MCF 10A (cell line): ENCODE results near the gene SERPINH1. TPM values are rescaled to one million over a fixed set of nuclear protein-coding genes. Genes with fewer than 3 reads are reported as not detected.

Source experiments
- BruUV-seq: library from RNA; stranded (reverse); fragments of 400-500 nt; replicated peaks from 2 replicates; lab custom pipeline; 2021; lab: Mats Ljungman, UMichigan
- CTCF ChIA-PET: fragments of 300-600 bp; sonication (Branson Sonifier 250); formaldehyde crosslinking; extraction: SDS; loops from one replicate; lab custom pipeline; 2021; ENCODE audit warnings: antibody characterized with exemption, inconsistent platforms; lab: Yijun Ruan, JAX
- POLR2A ChIA-PET: fragments of 300-600, 350-650 bp; sonication (Branson Sonifier 250); formaldehyde crosslinking; extraction: SDS; loops from one replicate; lab custom pipeline; 2020; ENCODE audit warnings: antibody characterized with exemption, inconsistent platforms; lab: Yijun Ruan, JAX
- DNase-seq: peaks from one replicate; pipeline ENCODE4 v3.0.0-alpha.2; 2018; ENCODE audit not compliant: unreplicated experiment
- H3K27ac Mint-ChIP-seq: one replicate; pipeline ENCODE4 v1.8.0; 2022; ENCODE audit warnings: mild to moderate bottlenecking, low read depth, mixed read lengths; ENCODE audit not compliant: unreplicated experiment
- H3K27me3 Mint-ChIP-seq: one replicate; pipeline ENCODE4 v1.8.0; 2022; ENCODE audit warnings: mixed read lengths; ENCODE audit not compliant: insufficient read depth, unreplicated experiment
- H3K36me3 Mint-ChIP-seq: one replicate; pipeline ENCODE4 v1.8.0; 2022; ENCODE audit warnings: mild to moderate bottlenecking, moderate library complexity, mixed read lengths; ENCODE audit not compliant: insufficient read depth, unreplicated experiment
- H3K4me1 Mint-ChIP-seq: one replicate; pipeline ENCODE4 v1.8.0; 2022; ENCODE audit warnings: mixed read lengths; ENCODE audit not compliant: insufficient read depth, unreplicated experiment
- H3K4me3 Mint-ChIP-seq: one replicate; pipeline ENCODE4 v1.8.0; 2022; ENCODE audit warnings: mild to moderate bottlenecking, moderate library complexity, mixed read lengths; ENCODE audit not compliant: unreplicated experiment
- H3K9me3 Mint-ChIP-seq: one replicate; pipeline ENCODE4 v1.8.0; 2022; ENCODE audit warnings: mixed read lengths; ENCODE audit not compliant: unreplicated experiment
- CTCF ChIP-seq: fragments of 200-600 bp; IDR thresholded peaks from one replicate; pipeline ENCODE4 v1.8.0; 2022; ENCODE audit warnings: antibody characterized with exemption, mild to moderate bottlenecking; ENCODE audit not compliant: unreplicated experiment
- intact Hi-C: fragments of 100-400 bp; cut with micrococcal nuclease; formaldehyde crosslinking; loops from 2 replicates; pipeline ENCODE4 v1.14.1; 2022
- total RNA-seq: library from RNA; stranded (reverse); gene quantifications from 2 replicates; pipeline ENCODE4 v1.2.3, GENCODE V29; 2022

Gene SERPINH1
- total RNA-seq, 1 experiment from 2014 or later: 80.5 TPM

- H3K27me3 Mint-ChIP-seq: no peaks in the 10 kb centered on the region
- ChIA-PET POLR2A (no interaction called here), CTCF (interaction anchor here (1.6 kb wide), 1 partner anchor 9 kb away, joined by 4 read pairs; the partner anchor contains the start of gene GDPD5)
- TF ChIP-seq CTCF: no peak
- no peak for DNase-seq
- no peaks in the 10 kb centered on the region for H3K4me1 Mint-ChIP-seq
- H3K36me3 Mint-ChIP-seq: no peaks in the 10 kb centered on the region
- H3K4me3 Mint-ChIP-seq: no peak overlapping the region
- no TSS peak for BruUV-seq
- no peaks in the 10 kb centered on the region for H3K9me3 Mint-ChIP-seq
- H3K27ac Mint-ChIP-seq: no peak overlapping the region
- intact Hi-C loops: no loop called here
These were observed 45.9 kb upstream of the SERPINH1 start for GRCh38 chr11:75516140-75516539.

GRCh38 chr11:75516886-75517285 lies 45.2 kb upstream of the SERPINH1 start:
- DNase-seq: no peak
- TF ChIP-seq CTCF: no peak
- Mint-ChIP-seq H3K36me3 (no peaks in the 10 kb centered on the region), H3K27me3 (no peaks in the 10 kb centered on the region), H3K27ac (no peak overlapping the region), H3K9me3 (no peaks in the 10 kb centered on the region), H3K4me3 (no peak overlapping the region), H3K4me1 (no peaks in the 10 kb centered on the region)
- no TSS peak for BruUV-seq
- intact Hi-C loops: no loop called here
- POLR2A ChIA-PET: no interaction called here
- CTCF ChIA-PET: interaction anchor here (1.6 to 2.0 kb wide), 2 partner anchors 8 to 72 kb away, joined by 4 to 11 read pairs; partner anchors contain the start of gene GDPD5

GRCh38 chr11:75518204-75518549 lies 43.9 kb upstream of the SERPINH1 start:
- Mint-ChIP-seq H3K9me3 (no peaks in the 10 kb centered on the region), H3K36me3 (no peaks in the 10 kb centered on the region), H3K4me3 (no peak overlapping the region), H3K4me1 (no peaks in the 10 kb centered on the region), H3K27ac (no peak overlapping the region), H3K27me3 (no peaks in the 10 kb centered on the region)
- DNase-seq: no peak
- BruUV-seq: no TSS peak
- intact Hi-C loops: no loop called here
- CTCF ChIA-PET: interaction anchor here (0.6 to 2.0 kb wide), 3 partner anchors 15 to 1609 kb away, joined by 3 to 11 read pairs (median 5); no protein-coding TSS in a partner anchor
- POLR2A ChIA-PET: no interaction called here
- no peak for TF ChIP-seq CTCF

- no peaks in the 10 kb centered on the region for H3K36me3 Mint-ChIP-seq
- no peak overlapping the region for H3K4me3 Mint-ChIP-seq
- H3K9me3 Mint-ChIP-seq: no peaks in the 10 kb centered on the region
- DNase-seq: no peak
- H3K27ac Mint-ChIP-seq: no peak overlapping the region
- TF ChIP-seq CTCF: no peak
- H3K4me1 Mint-ChIP-seq: no peaks in the 10 kb centered on the region
- H3K27me3 Mint-ChIP-seq: no peaks in the 10 kb centered on the region
- ChIA-PET CTCF (interaction anchor here (0.8 to 3.1 kb wide), 4 partner anchors 12 to 74 kb away, joined by 3 to 13 read pairs (median 10); no protein-coding TSS in a partner anchor), POLR2A (interaction anchor here (1.4 kb wide), 1 partner anchor 19 kb away, joined by 4 read pairs; no protein-coding TSS in a partner anchor)
- BruUV-seq: no TSS peak
- intact Hi-C loops: no loop called here
These were observed 43.0 kb upstream of the SERPINH1 start for GRCh38 chr11:75518771-75519653.
